ENCODE measurements around the gene CRADD.

DNA sequence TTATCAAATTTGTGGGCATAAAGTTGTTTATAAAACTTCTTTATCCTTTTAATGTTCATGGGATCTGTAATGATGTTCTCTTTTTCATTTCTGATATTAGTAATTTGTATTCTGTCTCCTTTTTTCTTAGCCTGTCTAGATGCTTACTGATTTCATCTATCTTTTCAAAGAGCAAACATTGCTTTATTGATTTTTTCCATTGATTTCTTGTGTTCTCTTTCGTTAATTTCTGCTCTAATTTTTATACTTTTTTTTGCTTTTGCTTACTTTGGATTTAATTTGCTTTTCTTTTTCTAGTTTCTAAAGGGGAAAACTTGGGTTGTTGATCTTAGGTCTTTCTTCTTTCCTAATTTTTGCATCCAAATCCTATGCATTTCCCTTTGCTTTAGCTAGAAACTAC lies 42.5 kb downstream of the CRADD start:
- TF ChIP-seq POLR2AphosphoS5 (IDR thresholded peaks at IDR 0.05; ENCODE audit: low read depth, low read length), result no peak
- no peak for TF ChIP-seq POLR2A (IDR thresholded peaks at IDR 0.05; ENCODE audit: low read depth, low read length)
- no peak for TF ChIP-seq TAF1 (IDR thresholded peaks at IDR 0.05; ENCODE audit: borderline replicate concordance, low read depth, low read length)

Data from GM12892 (cell line).